ENCODE data around the gene KIFC1.

DNA sequence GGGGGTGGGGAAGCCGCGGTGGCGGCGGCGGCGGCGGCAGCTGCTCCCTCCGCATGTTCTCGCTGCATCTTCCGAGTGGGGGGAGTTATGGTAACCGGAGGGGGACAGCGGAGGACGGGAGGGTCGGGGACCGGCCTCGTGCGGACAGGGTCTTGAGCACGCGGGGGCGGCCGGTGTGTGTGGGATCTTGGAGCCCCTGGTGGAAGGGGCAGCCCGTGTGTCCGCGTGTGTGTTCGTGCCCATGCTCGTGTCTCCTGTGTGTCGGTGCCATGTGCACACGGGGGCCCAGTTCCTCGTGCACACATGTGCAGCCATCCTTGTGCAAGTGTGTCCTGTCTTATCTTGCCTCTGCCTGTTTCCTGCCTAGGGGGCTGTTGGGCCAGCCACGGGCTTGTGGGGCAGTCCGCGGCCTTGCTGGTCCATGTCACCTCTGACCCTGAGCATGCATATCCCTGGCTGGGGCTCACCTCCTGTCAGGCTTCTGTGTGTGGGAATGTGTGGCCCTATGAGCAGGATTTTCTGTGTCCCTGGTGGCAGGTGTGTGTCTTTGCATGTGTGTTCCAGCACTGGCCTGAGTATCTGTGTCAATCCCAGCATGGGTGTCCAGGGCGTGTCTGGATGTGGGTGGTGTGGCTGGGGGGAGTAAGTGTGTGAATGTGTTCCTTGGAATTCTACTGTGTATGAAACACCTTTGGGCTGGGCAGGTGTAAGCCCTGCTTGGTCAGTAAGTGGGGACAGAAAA, 36.8 kb downstream of the KIFC1 start:
- no peak for TF ChIP-seq POLR2A (IDR thresholded peaks at IDR 0.05)
- TF ChIP-seq CTCF (IDR thresholded peaks at IDR 0.05) = peak in 6 of 7 experiments; percentile 11 to 50 (median 34)
